ENCODE measurements around the gene GPR87.

GPR87 gene

GRCh38 chr3:151265166-151265565 is 51.5 kb downstream of the GPR87 start:
- Histone ChIP-seq H3K36me3 (no peaks in the 10 kb centered on the region), H3K9me3 (ENCODE audit: severe bottlenecking) (no peaks in the 10 kb centered on the region), H3K27ac (no peak overlapping the region), H3K27me3 (ENCODE audit: insufficient read depth, low read depth, severe bottlenecking) (no peaks in the 10 kb centered on the region), H3K4me3 (ENCODE audit: low read depth, low read length) (no peak overlapping the region)
- no peak for TF ChIP-seq CTCF (IDR thresholded peaks at IDR 0.05; ENCODE audit: low read depth, low read length)
- no peak for DNase-seq

- H3K4me3 ChIP-seq (ENCODE audit: low read depth, low read length), result no peak overlapping the region
- no peak for TF ChIP-seq CTCF (IDR thresholded peaks at IDR 0.05; ENCODE audit: low read depth, low read length)
- no peaks in the 10 kb centered on the region for H3K36me3 ChIP-seq
- no peak overlapping the region for H3K27ac ChIP-seq
- H3K27me3 ChIP-seq (ENCODE audit: insufficient read depth, low read depth, severe bottlenecking), result no peaks in the 10 kb centered on the region
- no peak for DNase-seq
- no peaks in the 10 kb centered on the region for H3K9me3 ChIP-seq (ENCODE audit: severe bottlenecking)
These were observed 52.0 kb downstream of the GPR87 start for GRCh38 chr3:151264605-151265004.

- Histone ChIP-seq H3K4me3 (ENCODE audit: low read depth, low read length) (no peak overlapping the region), H3K27me3 (ENCODE audit: insufficient read depth, low read depth, severe bottlenecking) (no peaks in the 10 kb centered on the region), H3K36me3 (no peaks in the 10 kb centered on the region), H3K27ac (no peak overlapping the region), H3K9me3 (ENCODE audit: severe bottlenecking) (no peaks in the 10 kb centered on the region)
- TF ChIP-seq CTCF (IDR thresholded peaks at IDR 0.05; ENCODE audit: low read depth, low read length), result no peak
- no peak for DNase-seq
These were observed 53.6 kb downstream of the GPR87 start for GRCh38 chr3:151262871-151263525.

GRCh38 chr3:151259664-151260063 is 57.0 kb downstream of the GPR87 start:
- H3K4me3 ChIP-seq (ENCODE audit: low read depth, low read length), result no peak overlapping the region
- TF ChIP-seq CTCF (IDR thresholded peaks at IDR 0.05; ENCODE audit: low read depth, low read length), result no peak
- H3K27ac ChIP-seq, result no peak overlapping the region
- no peak for DNase-seq
- H3K27me3 ChIP-seq (ENCODE audit: insufficient read depth, low read depth, severe bottlenecking), result no peaks in the 10 kb centered on the region
- H3K9me3 ChIP-seq (ENCODE audit: severe bottlenecking), result no peaks in the 10 kb centered on the region
- no peaks in the 10 kb centered on the region for H3K36me3 ChIP-seq

- Histone ChIP-seq H3K27me3 (ENCODE audit: insufficient read depth, low read depth, severe bottlenecking) (no peaks in the 10 kb centered on the region), H3K9me3 (ENCODE audit: severe bottlenecking) (no peaks in the 10 kb centered on the region), H3K36me3 (no peaks in the 10 kb centered on the region), H3K27ac (no peak overlapping the region), H3K4me3 (ENCODE audit: low read depth, low read length) (no peak overlapping the region)
- no peak for TF ChIP-seq CTCF (IDR thresholded peaks at IDR 0.05; ENCODE audit: low read depth, low read length)
- no peak for DNase-seq
These were observed 59.9 kb downstream of the GPR87 start for GRCh38 chr3:151256749-151257148.

- Histone ChIP-seq H3K27me3 (ENCODE audit: insufficient read depth, low read depth, severe bottlenecking) (no peaks in the 10 kb centered on the region), H3K36me3 (no peaks in the 10 kb centered on the region), H3K4me3 (ENCODE audit: low read depth, low read length) (no peak overlapping the region), H3K9me3 (ENCODE audit: severe bottlenecking) (no peaks in the 10 kb centered on the region), H3K27ac (no peak overlapping the region)
- DNase-seq, result no peak
- no peak for TF ChIP-seq CTCF (IDR thresholded peaks at IDR 0.05; ENCODE audit: low read depth, low read length)
These were observed 67.8 kb downstream of the GPR87 start for GRCh38 chr3:151248772-151249337.

All from WERI-Rb-1 (cell line).